Fibroblast of mammary gland (primary cell): ENCODE measurements around the gene FHIT.

Experiments used
- DNase-seq: peaks from one replicate; pipeline ENCODE4 v3.0.0-alpha.2; 2010; ENCODE audit warnings: low read depth
- H3K4me3 ChIP-seq: 2 replicates; pipeline ENCODE4 v1.5.1; 2011; ENCODE audit warnings: low read depth, mild to moderate bottlenecking, low read length, moderate library complexity; ENCODE audit not compliant: control insufficient read depth
- TF ChIP-seq, protein P1 (sequence below): conservative IDR thresholded peaks from 2 replicates; pipeline ENCODE4 v1.5.1; 2011; ENCODE audit warnings: low read depth, low read length, inconsistent platforms; ENCODE audit not compliant: control insufficient read depth, insufficient read depth

The FHIT gene

DNA sequence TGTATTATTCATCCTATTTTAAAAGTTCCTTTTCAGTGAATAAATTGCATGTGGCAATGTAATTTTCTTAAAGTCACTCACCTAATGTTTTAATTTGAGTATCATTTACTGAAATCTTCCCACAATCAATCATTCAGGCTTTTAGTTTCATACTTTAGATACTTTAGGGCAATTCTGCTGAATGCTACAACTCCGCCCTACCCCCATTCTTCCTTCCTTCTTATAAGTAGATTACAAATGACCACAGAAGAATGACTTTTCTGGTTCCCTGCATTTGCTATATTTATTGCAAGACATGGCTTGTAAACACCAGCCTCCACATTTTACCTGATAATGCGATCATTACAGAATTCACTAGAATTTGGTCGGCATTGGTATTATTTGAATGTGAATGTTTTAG, 1061.9 kb downstream of the FHIT start:
- no peak overlapping the region for H3K4me3 ChIP-seq
- TF ChIP-seq, protein P1, sequence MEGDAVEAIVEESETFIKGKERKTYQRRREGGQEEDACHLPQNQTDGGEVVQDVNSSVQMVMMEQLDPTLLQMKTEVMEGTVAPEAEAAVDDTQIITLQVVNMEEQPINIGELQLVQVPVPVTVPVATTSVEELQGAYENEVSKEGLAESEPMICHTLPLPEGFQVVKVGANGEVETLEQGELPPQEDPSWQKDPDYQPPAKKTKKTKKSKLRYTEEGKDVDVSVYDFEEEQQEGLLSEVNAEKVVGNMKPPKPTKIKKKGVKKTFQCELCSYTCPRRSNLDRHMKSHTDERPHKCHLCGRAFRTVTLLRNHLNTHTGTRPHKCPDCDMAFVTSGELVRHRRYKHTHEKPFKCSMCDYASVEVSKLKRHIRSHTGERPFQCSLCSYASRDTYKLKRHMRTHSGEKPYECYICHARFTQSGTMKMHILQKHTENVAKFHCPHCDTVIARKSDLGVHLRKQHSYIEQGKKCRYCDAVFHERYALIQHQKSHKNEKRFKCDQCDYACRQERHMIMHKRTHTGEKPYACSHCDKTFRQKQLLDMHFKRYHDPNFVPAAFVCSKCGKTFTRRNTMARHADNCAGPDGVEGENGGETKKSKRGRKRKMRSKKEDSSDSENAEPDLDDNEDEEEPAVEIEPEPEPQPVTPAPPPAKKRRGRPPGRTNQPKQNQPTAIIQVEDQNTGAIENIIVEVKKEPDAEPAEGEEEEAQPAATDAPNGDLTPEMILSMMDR: no peak
- no peak for DNase-seq

DNA sequence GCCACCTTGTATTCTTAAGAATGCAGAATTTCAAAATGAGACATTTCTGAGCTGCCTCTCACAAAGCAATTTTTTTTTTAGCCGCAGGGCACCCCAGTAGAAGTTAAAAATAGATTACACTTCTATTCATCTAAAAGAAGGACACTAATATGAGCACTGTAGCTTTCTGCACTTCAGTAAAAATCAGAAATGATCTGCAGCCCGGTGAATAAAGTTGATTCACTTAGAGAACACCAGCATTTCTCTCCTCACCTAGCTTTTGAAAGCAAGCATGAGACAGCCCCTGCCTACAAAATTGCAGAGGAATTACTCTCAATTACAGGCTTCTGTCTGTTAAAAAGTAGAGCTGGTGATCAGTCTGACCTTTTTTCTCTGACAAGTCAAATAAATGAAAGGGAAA, 1062.4 kb downstream of the FHIT start:
- DNase-seq: no peak
- H3K4me3 ChIP-seq: no peak overlapping the region
- TF ChIP-seq, protein P1: no peak

DNA sequence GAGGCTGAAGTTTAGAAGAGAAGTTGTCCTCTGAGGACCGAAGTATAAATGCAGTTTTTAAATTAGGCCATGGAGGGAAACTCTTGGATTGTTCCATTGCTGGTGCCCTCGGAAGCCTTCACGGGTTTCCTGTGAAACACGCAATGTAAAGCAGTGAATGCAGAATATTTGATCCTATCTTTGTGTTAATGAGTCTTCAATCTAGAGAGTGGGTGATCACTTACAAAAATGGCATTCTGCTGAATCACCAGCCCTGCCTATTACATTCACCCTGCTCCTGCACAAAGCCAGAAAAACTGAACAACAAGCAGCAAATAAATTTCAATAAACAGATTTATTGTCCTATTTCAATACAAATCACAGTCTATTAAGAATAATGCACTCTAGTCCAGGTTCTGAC, 1063.9 kb downstream of the FHIT start:
- TF ChIP-seq, protein P1: no peak
- no peak for DNase-seq
- H3K4me3 ChIP-seq: no peak overlapping the region

DNA sequence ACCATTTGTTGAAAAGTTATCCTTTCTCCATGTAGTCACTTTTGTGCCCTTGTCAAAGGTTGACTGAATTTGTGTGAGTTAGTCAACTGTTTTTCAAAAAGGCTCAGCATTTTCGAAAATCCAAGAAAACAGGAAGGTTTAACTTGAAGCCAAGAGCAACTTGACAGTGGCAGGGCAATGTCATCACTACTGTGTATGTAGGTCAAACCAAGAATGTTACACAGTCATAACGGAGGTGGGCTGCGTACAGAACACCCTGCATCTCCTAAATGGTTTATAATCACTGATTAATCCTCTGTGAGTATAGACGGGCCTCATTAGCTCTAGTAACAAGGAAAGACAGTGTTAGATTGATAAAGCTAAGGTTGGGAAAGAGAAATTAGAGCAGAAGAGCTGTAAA, 1064.9 kb downstream of the FHIT start:
- no peak overlapping the region for H3K4me3 ChIP-seq
- DNase-seq: no peak
- TF ChIP-seq, protein P1: no peak

DNA sequence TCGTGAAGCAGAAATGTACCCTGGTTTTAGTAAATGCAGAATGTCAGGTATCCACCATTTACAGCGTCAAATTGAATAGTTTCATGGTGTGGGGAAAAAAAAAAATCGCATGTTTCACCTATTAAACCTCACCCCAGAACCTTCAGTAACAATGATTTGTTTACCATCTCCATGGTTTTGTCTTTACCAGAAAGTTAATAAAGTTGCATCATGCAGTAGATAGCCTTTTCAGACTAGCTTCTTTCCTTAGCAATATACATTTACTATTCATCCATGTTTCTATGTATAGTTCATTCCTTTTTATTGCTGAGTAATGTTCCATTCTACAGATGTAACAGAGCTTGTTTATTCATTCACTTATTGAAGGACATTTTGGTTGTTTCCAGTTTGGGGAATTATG, 1066.1 kb downstream of the FHIT start:
- TF ChIP-seq, protein P1: no peak
- H3K4me3 ChIP-seq: no peak overlapping the region
- DNase-seq: no peak

DNA sequence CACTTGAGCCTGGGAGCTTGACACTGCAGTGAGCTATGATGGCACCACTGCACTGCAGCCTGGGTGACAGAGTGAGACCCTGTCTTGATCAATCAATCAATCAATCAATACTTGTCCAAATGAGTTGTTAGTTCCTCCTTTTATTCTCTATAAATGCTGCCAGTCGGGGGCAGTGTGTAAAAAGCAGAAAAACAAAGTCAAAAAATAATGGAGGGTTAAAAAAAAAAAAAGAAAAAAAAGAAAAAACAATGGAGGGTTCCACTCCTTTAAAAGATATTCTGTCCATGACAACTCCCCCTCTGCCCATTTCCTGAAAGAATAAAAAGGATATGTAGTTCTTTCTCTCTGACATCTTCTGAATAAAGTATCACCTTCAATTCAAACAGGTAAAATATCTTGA, 1068.6 kb downstream of the FHIT start:
- DNase-seq: no peak
- TF ChIP-seq, protein P1: no peak
- no peak overlapping the region for H3K4me3 ChIP-seq
